ENCODE results near the gene DRAM2. TPM values are rescaled to one million over a fixed set of nuclear protein-coding genes. Genes with fewer than 3 reads are reported as not detected.
A peak's percentile ranks its signal among the peaks of the same experiment; 100 is the strongest.

The DRAM2 gene
- polyA plus RNA-seq, 1 of the 3 experiments (the other 2 are of a cell fraction) = 19.2 TPM

GRCh38 chr1:111141245-111142220, 1.6 kb upstream of the DRAM2 start:
- Histone ChIP-seq H3K4me2 (peak overlapping the region; percentile 92), H3K9me3 (no peaks in the 10 kb centered on the region), H3K9me2 (no peaks in the 10 kb centered on the region), H4K20me1 (ENCODE audit: insufficient read depth) (peaks cover 5% of the 10 kb centered on the region; the same call in 1 of the 2 replicates), H3F3A (replicated peaks; ENCODE audit: insufficient read depth) (no peaks in the 10 kb centered on the region), H3K4me1 (ENCODE audit: control insufficient read depth in 1 of 2, insufficient read depth in 2 of 2, low read depth in 1 of 2, low read length in 1 of 2) (peaks cover 7 to 21% of the 10 kb centered on the region in 2 experiments; a peak in 3 of 4 replicates), H3K27ac (ENCODE audit: low read depth in 2 of 2, low read length in 1 of 2) (peak overlapping the region in 1 of 2 experiments; percentile 82; a peak in 1 of 4 replicates), H3K36me3 (replicated peaks in 1 of 2; ENCODE audit: control insufficient read depth in 1 of 2, insufficient read depth in 2 of 2, low read length in 1 of 2) (peaks cover 7 to 13% of the 10 kb centered on the region in 2 experiments), H3K4me3 (ENCODE audit: low read depth in 2 of 2, low read length in 1 of 2) (peak overlapping the region; percentile 89 to 94), H3K9ac (peak overlapping the region; percentile 86), H3K27me3 (ENCODE audit: insufficient read depth) (no peaks in the 10 kb centered on the region), H2AFZ (ENCODE audit: low read depth) (peak overlapping the region; percentile 85), H3K79me2 (ENCODE audit: insufficient read depth) (peaks cover 85% of the 10 kb centered on the region)
- ChIA-PET CTCF (interaction anchor here (0.6 to 1.2 kb wide), 2 partner anchors 53 to 267 kb away, joined by 3 read pairs; no protein-coding TSS in a partner anchor), POLR2A (no interaction called here)
- WGBS (ENCODE audit: low lambda C conversion rate) = 39% methylated on average over 5 of the region's 5 CpGs
- TF ChIP-seq RFX5 (IDR thresholded peaks at IDR 0.05; ENCODE audit: low read length) (no peak), POLR2AphosphoS5 (IDR thresholded peaks at IDR 0.05; ENCODE audit: low read depth, low read length) (no peak), JUND (IDR thresholded peaks at IDR 0.05) (no peak), TCF12 (IDR thresholded peaks at IDR 0.05) (no peak), ELF1 (IDR thresholded peaks at IDR 0.05) (no peak)
- TF ChIP-seq, protein P1, sequence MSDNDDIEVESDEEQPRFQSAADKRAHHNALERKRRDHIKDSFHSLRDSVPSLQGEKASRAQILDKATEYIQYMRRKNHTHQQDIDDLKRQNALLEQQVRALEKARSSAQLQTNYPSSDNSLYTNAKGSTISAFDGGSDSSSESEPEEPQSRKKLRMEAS (IDR thresholded peaks at IDR 0.05; ENCODE audit: low read depth) = no peak
- TF ChIP-seq, protein P2, sequence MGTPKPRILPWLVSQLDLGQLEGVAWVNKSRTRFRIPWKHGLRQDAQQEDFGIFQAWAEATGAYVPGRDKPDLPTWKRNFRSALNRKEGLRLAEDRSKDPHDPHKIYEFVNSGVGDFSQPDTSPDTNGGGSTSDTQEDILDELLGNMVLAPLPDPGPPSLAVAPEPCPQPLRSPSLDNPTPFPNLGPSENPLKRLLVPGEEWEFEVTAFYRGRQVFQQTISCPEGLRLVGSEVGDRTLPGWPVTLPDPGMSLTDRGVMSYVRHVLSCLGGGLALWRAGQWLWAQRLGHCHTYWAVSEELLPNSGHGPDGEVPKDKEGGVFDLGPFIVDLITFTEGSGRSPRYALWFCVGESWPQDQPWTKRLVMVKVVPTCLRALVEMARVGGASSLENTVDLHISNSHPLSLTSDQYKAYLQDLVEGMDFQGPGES (IDR thresholded peaks at IDR 0.05; ENCODE audit: low read depth, low read length) = no peak
- DNase-seq = no peak

DNA sequence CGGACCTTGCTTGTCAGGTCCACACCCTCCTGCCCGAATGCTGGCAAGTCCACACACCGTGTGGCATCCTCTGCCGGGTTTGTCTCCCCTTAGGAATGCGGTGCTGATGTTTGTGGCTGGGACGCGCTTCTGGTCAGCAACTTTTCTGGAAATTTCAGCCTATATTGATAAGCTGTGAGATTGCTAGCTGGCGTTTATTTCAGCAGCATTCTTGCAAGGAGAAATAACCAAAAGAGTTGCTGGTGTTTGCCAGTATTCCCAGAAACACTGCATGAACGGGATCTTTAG, 731 bp upstream of the DRAM2 start:
- no peaks in the 10 kb centered on the region for H3F3A ChIP-seq (replicated peaks; ENCODE audit: insufficient read depth)
- no peaks in the 10 kb centered on the region for H3K27me3 ChIP-seq (ENCODE audit: insufficient read depth)
- peaks cover 7 to 15% of the 10 kb centered on the region in 2 experiments; a peak in 3 of 4 replicates for H3K4me1 ChIP-seq (ENCODE audit: control insufficient read depth in 1 of 2, insufficient read depth in 2 of 2, low read depth in 1 of 2, low read length in 1 of 2)
- peaks cover 5% of the 10 kb centered on the region; the same call in 1 of the 2 replicates for H4K20me1 ChIP-seq (ENCODE audit: insufficient read depth)
- 3% methylated on average over 6 of the region's 9 CpGs for WGBS (ENCODE audit: low lambda C conversion rate)
- no peak for TF ChIP-seq POLR2AphosphoS5 (IDR thresholded peaks at IDR 0.05; ENCODE audit: low read depth, low read length)
- no peak for TF ChIP-seq USF1 (IDR thresholded peaks at IDR 0.05; ENCODE audit: borderline replicate concordance, low read depth)
- TF ChIP-seq ZBTB33 (IDR thresholded peaks at IDR 0.05; ENCODE audit: borderline replicate concordance, low read depth) = no peak
- TF ChIP-seq SIN3A (IDR thresholded peaks at IDR 0.05; ENCODE audit: borderline replicate concordance, low read depth, low read length) = 0 out of 2 replicates have a peak, but pooled peaks have one; percentile 6
- no peak for TF ChIP-seq RFX5 (IDR thresholded peaks at IDR 0.05; ENCODE audit: low read length)
- TF ChIP-seq, protein P1 (IDR thresholded peaks at IDR 0.05; ENCODE audit: low read depth) = no peak
- TF ChIP-seq MXI1 (IDR thresholded peaks at IDR 0.05; ENCODE audit: low read depth, low read length) = no peak
- TF ChIP-seq EP300 (IDR thresholded peaks at IDR 0.05; ENCODE audit: borderline replicate concordance in 1 of 2, low read depth in 1 of 2, low read length in 1 of 2) = no peak
- H3K79me2 ChIP-seq (ENCODE audit: insufficient read depth) = peaks cover 83% of the 10 kb centered on the region
- H3K9me2 ChIP-seq = no peaks in the 10 kb centered on the region
- H3K9ac ChIP-seq = peak overlapping the region; percentile 86
- POLR2A ChIA-PET = no interaction called here
- CTCF ChIA-PET = interaction anchor here (0.6 kb wide), 1 partner anchor 268 kb away, joined by 3 read pairs; no protein-coding TSS in a partner anchor
- H3K9me3 ChIP-seq = no peaks in the 10 kb centered on the region
- H3K4me3 ChIP-seq (ENCODE audit: low read depth in 2 of 2, low read length in 1 of 2) = peak overlapping the region; percentile 89 to 94
- peak overlapping the region; percentile 85; the same call in 1 of the 2 replicates for H2AFZ ChIP-seq (ENCODE audit: low read depth)
- H3K36me3 ChIP-seq (replicated peaks in 1 of 2; ENCODE audit: control insufficient read depth in 1 of 2, insufficient read depth in 2 of 2, low read length in 1 of 2) = peaks cover 3 to 18% of the 10 kb centered on the region in 2 experiments
- H3K27ac ChIP-seq (ENCODE audit: low read depth in 2 of 2, low read length in 1 of 2) = peak overlapping the region; percentile 82 to 98
- peak overlapping the region; percentile 92 for H3K4me2 ChIP-seq
- DNase-seq = no peak

All from SK-N-SH (cell line).